GM19328 (cell line): ENCODE data around the gene CDK19.
"Not testable (repeated sequence)": the region's sequence is repeated elsewhere in the genome, so short reads cannot be mapped to it uniquely, and the experiment has no call there.

ENCODE experiments used
- ATAC-seq: cut with Tn5 transposase; IDR thresholded peaks from one replicate; pipeline ENCODE4 v1.9.1; 2021; ENCODE audit warnings: mild to moderate bottlenecking, moderate library complexity; ENCODE audit not compliant: unreplicated experiment

The CDK19 gene

GRCh38 chr6:110760589-110760988, 54.7 kb downstream of the CDK19 start:
- no peak for ATAC-seq

GRCh38 chr6:110760098-110760497, 55.2 kb downstream of the CDK19 start:
- ATAC-seq = not testable (repeated sequence)

- ATAC-seq = no peak
Measured at GRCh38 chr6:110757926-110758325, 57.3 kb downstream of the CDK19 start.

GRCh38 chr6:110756817-110757216, 58.5 kb downstream of the CDK19 start:
- no peak for ATAC-seq

GRCh38 chr6:110755411-110755834, 59.8 kb downstream of the CDK19 start:
- ATAC-seq = no peak

- not testable (repeated sequence) for ATAC-seq
Measured at GRCh38 chr6:110753936-110754668, 61.2 kb downstream of the CDK19 start.

- ATAC-seq = no peak
Measured at GRCh38 chr6:110748453-110748852, 66.8 kb downstream of the CDK19 start.

GRCh38 chr6:110746680-110747079, 68.6 kb downstream of the CDK19 start:
- no peak for ATAC-seq

GRCh38 chr6:110744991-110745390, 70.3 kb downstream of the CDK19 start:
- no peak for ATAC-seq

GRCh38 chr6:110742552-110742951, 72.7 kb downstream of the CDK19 start:
- not testable (repeated sequence) for ATAC-seq

GRCh38 chr6:110741517-110741916, 73.8 kb downstream of the CDK19 start:
- ATAC-seq = no peak

GRCh38 chr6:110738899-110739365, 76.3 kb downstream of the CDK19 start:
- no peak for ATAC-seq

GRCh38 chr6:110735666-110736065, 79.6 kb downstream of the CDK19 start:
- no peak for ATAC-seq

GRCh38 chr6:110731898-110732297, 83.4 kb downstream of the CDK19 start:
- ATAC-seq = no peak

- ATAC-seq = no peak
Measured at GRCh38 chr6:110731196-110731595, 84.1 kb downstream of the CDK19 start.

- ATAC-seq = no peak
Measured at GRCh38 chr6:110728501-110728900, 86.8 kb downstream of the CDK19 start.

GRCh38 chr6:110723017-110723416, 92.3 kb downstream of the CDK19 start:
- ATAC-seq = no peak

- no peak for ATAC-seq
Measured at GRCh38 chr6:110720066-110720465, 95.2 kb downstream of the CDK19 start.

- not testable (repeated sequence) for ATAC-seq
Measured at GRCh38 chr6:110719601-110720000, 95.7 kb downstream of the CDK19 start.

- no peak for ATAC-seq
Measured at GRCh38 chr6:110714143-110714542, 101.1 kb downstream of the CDK19 start.

- no peak for ATAC-seq
Measured at GRCh38 chr6:110712238-110712637, 103.0 kb downstream of the CDK19 start.

- no peak for ATAC-seq
Measured at GRCh38 chr6:110710115-110710514, 105.2 kb downstream of the CDK19 start.
